Stimulated activated CD4-positive, alpha-beta T cell treated with anti-CD3 and anti-CD28 coated beads, TNF-alpha, amount 100 ng/mL, for 4 hours (primary cell): ENCODE results near the gene METAP2.

Experiments
- DNase-seq, 3 experiments: peaks; one replicate each; pipeline ENCODE4 v3.0.0-alpha.2; 2020; ENCODE audit warnings: low read depth in 3 of 3

The METAP2 gene

DNA sequence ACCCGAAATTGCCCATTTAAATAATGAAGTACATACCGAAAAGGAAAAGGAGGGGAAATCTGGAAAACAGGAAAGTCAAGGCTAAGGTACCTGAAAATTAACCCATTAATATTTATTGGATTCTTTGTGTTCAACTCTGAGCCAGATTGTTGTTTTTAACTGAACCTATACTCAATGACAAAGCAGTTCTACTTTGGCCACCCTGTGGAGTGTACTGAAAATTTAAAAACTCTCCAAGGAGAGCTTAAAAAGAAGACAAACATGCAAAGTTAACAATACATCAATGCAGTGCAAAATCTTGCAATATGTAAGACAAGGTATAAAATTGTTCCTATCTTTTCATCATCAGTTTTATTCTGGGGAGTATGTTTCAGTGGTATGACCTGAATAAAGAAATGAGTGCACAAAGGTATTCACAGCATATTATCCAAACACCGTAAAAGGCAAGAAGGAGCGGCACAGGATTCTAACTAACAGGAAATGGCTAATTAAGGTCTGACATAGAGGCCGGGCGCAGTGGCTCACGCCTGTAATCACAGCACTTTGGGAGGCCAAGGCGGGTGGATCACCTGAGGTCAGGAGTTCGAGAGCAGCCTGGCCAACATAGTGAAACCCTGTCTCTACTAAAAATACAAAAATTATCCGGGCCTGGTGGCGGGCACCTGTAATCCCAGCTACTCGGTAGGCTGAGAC is 75.6 kb downstream of the METAP2 start:
- no peak for DNase-seq

DNA sequence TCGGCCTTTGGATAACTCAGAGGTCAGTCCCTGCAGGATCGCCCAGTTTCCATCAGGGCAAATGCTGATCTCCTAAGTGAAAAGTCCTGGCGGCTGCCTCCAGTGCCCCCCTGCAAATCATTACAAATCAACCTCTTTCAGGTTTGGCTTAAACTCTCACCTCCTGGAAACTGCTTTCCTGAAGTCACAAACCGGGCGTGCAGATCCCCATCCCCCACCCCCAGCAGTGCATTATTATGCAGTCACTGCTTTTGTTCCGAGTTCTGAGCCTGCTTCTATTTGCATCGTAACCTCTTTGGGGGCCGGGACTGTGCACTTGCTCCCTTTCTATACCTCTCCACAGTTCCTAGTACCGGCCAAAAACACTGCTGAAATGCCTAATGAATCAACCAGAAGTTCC is 77.4 kb downstream of the METAP2 start, which contains the start of gene USP44:
TSS of gene USP44 (minus strand) at position 172 of the 400 bp plus-strand sequence. CDS start 17,220 bp downstream, outside the sequence.
- DNase-seq = no peak

GRCh38 chr12:95551913-95552516 is 78.1 kb downstream of the METAP2 start:
- DNase-seq = no peak

DNA sequence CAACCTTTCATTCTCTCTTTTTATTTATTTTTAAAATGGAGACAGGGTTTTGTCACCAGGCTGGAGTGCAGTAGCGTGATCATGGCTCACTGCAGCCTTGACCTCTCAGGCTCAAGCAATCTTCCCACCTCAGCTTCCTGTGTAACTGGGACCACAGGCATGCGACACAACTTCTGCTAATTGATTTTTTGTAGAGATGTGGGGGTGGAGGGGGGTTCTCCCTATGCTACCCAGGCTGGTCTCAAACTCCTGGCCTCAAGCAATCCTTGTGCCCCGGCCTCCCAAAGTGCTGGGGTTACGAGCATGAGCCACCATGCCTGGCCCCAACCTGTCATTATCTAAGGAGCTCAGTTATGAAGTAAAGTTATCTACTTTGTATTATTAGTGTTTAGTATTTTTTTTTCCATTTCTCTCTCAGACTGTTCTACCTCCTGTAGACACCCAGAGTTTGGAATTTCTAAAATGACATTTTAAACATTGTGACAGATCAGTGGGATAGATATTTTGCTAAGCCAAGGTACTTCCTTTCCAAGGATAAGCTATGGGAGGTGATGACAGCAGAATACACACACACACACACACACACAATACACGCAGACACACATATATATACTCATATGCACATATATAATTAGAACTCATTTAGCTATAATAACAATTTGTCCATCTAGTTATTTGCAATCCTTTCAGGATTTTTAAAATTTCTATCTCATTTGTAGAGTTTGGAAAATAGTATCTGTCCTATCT is 79.4 kb downstream of the METAP2 start:
- no peak for DNase-seq

DNA sequence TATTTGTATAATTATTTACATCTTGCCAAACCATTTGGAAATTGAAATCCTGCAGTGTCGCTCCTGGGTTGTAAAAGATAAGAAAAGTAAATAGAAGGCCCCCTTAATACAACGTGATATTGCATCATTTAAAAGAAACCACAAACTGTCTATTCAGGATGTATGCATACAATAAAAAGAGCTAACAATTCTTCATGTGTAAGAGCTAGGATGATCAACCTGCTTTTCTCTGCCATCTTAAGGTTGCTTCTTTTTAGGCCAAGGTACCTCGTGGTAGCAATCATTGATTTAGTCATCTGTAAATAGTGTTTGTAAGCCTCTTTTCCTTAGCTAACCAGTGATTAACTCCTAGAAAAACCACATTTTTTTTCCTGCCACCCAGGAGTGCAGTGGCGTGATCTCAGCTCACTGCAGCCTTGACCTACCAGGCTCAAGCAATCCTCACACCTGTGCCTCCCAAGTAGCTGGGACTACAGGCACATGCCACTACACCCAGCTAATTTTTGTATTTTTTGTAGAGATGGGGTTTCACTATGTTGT is 80.7 kb downstream of the METAP2 start:
- no peak for DNase-seq

- DNase-seq = no peak
These were observed 83.7 kb downstream of the METAP2 start for GRCh38 chr12:95557625-95558024.
